AG10803 (cell line): Measurements from ENCODE around the gene C14orf93.

Experiments used
- DNase-seq: peaks from one replicate; pipeline ENCODE4 v3.0.0; 2010; ENCODE audit warnings: low read depth
- H3K4me3 ChIP-seq: 2 replicates; pipeline ENCODE4 v1.5.1; 2011; ENCODE audit warnings: mild to moderate bottlenecking, low read length, control low read depth
- CTCF ChIP-seq: conservative IDR thresholded peaks from 2 replicates; pipeline ENCODE4 v1.5.1; 2011; ENCODE audit warnings: mild to moderate bottlenecking, low read length, control low read depth, inconsistent platforms

The C14orf93 gene

DNA sequence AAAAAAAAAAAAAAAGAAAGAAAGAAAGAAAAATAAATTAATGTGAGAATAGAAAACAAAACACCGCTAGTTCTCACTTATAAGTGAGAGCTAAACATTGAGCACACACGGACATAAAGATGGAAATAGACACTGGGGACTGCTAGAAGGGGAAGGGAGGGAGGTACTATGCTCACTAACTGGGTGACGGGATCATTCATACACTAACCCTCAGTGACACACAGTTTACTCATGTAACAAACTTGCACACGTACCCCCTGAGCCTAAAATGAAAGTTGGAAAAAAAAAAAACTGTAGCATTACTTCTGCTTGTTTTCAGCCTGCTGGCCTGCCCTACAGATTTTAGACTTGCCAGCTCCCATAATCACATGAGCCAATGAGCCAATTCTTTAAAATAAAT, 70.3 kb downstream of the C14orf93 start:
- no peak for TF ChIP-seq CTCF
- DNase-seq = peak; percentile 44
- no peak overlapping the region for H3K4me3 ChIP-seq
